H1 (cell line): ENCODE results near the gene DESI1. TPM values are rescaled to one million over a fixed set of nuclear protein-coding genes. Genes with fewer than 3 reads are reported as not detected.

Experiments used
- CTCF ChIA-PET: fragments of 300-600 bp; sonication (Branson Sonifier 250); formaldehyde crosslinking; loops from one replicate; lab custom pipeline; 2021; ENCODE audit not compliant: partially characterized antibody; lab: Charles Lee
- POLR2A ChIA-PET: fragments of 300-600 bp; sonication (Branson Sonifier 250); formaldehyde crosslinking; loops from one replicate; lab custom pipeline; 2021; ENCODE audit warnings: inconsistent platforms; ENCODE audit not compliant: partially characterized antibody; lab: Charles Lee
- DNase-seq, 2 experiments: peaks; one replicate each; pipeline versions ENCODE4 v3.0.0 to v3.0.0-alpha.2; 2010 to 2022; ENCODE audit warnings: low spot score in 2 of 2, low read depth in 1 of 2, mixed read lengths in 1 of 2
- FAIRE-seq: peaks from 2 replicates; lab custom pipeline; 2011; peaks lifted over from hg19 to GRCh38; lab: Jason Lieb, UNC
- H2AFZ ChIP-seq: 2 replicates; pipeline ENCODE4 v1.8.1; 2012; ENCODE audit warnings: low read length, inconsistent platforms
- H2AK5ac ChIP-seq: 2 replicates; pipeline ENCODE4 v1.6.1; 2013; ENCODE audit warnings: low read depth, low read length
- H2BK120ac ChIP-seq: replicated peaks from 2 replicates; pipeline ENCODE3; 2013; ENCODE audit warnings: low read depth, low read length, inconsistent platforms
- H2BK12ac ChIP-seq: 2 replicates; pipeline ENCODE4 v1.6.1; 2013; ENCODE audit warnings: low read depth, low read length
- H2BK15ac ChIP-seq: 2 replicates; pipeline ENCODE4 v1.6.1; 2013; ENCODE audit warnings: low read length
- H2BK20ac ChIP-seq: 2 replicates; pipeline ENCODE4 v1.6.1; 2013; ENCODE audit warnings: low read length
- H2BK5ac ChIP-seq: 2 replicates; pipeline ENCODE4 v1.6.1; 2013; ENCODE audit warnings: low read depth, low read length
- H3K14ac ChIP-seq: 2 replicates; pipeline ENCODE4 v1.6.1; 2013; ENCODE audit warnings: inconsistent platforms; ENCODE audit not compliant: insufficient read length
- H3K18ac ChIP-seq: 2 replicates; pipeline ENCODE4 v1.6.1; 2013; ENCODE audit warnings: low read length; ENCODE audit errors: extremely low read depth
- H3K23ac ChIP-seq: 2 replicates; pipeline ENCODE4 v1.6.1; 2013; ENCODE audit warnings: inconsistent platforms; ENCODE audit not compliant: insufficient read length
- H3K23me2 ChIP-seq: 2 replicates; pipeline ENCODE4 v1.6.1; 2013; ENCODE audit warnings: low read depth, low read length
- H3K27ac ChIP-seq: 2 replicates; pipeline ENCODE4 v1.6.1; 2011; ENCODE audit warnings: low read depth, low read length, inconsistent platforms
- H3K27me3 ChIP-seq, 4 experiments: replicated peaks in 1 of 4; 1 replicate in 1 of 4; 2 replicates in 3 of 4; pipeline versions ENCODE4 v1.6.1 to v1.8.1; 2011 to 2013; ENCODE audit warnings: low read length in 3 of 4, mild to moderate bottlenecking in 3 of 4, inconsistent platforms in 2 of 4, mixed read lengths in 2 of 4, moderate library complexity in 1 of 4; ENCODE audit not compliant: control insufficient read depth in 3 of 4, insufficient read depth in 3 of 4; ENCODE audit errors: extremely low read depth in 1 of 4
- H3K36me3 ChIP-seq, 4 experiments: 2 replicates each; pipeline versions ENCODE4 v1.6.1 to v1.8.1; 2011 to 2013; ENCODE audit warnings: mild to moderate bottlenecking in 4 of 4, low read length in 3 of 4, moderate library complexity in 2 of 4, control low read depth in 1 of 4, inconsistent platforms in 1 of 4; ENCODE audit not compliant: insufficient read depth in 4 of 4, control insufficient read depth in 2 of 4
- H3K4ac ChIP-seq: replicated peaks from 2 replicates; pipeline ENCODE3; 2013; ENCODE audit warnings: low read length, low read depth, mixed read lengths, inconsistent platforms; ENCODE audit not compliant: insufficient read length
- H3K4me1 ChIP-seq, 4 experiments: replicated peaks in 1 of 4; 1 replicate in 1 of 4; 2 replicates in 3 of 4; pipeline versions ENCODE4 v1.6.1 to v1.8.1; 2011 to 2013; ENCODE audit warnings: low read length in 3 of 4, inconsistent platforms in 2 of 4, mixed read lengths in 1 of 4; ENCODE audit not compliant: insufficient read depth in 4 of 4, control insufficient read depth in 3 of 4
- H3K4me2 ChIP-seq, 2 experiments: 2 replicates each; pipeline versions ENCODE4 v1.6.1 to v1.8.1; 2011 to 2013; ENCODE audit warnings: low read depth in 2 of 2, low read length in 2 of 2, control low read depth in 1 of 2, inconsistent platforms in 1 of 2, mild to moderate bottlenecking in 1 of 2; ENCODE audit not compliant: insufficient read depth in 1 of 2
- H3K4me3 ChIP-seq, 4 experiments: fragments of 200-600, 300-600 bp in 1 of 4; sonication (generic), shearing (Covaris generic), sonication (Bioruptor Twin) in 1 of 4; 2 replicates each; pipeline versions ENCODE4 v1.5.1 to v1.8.1; 2011 to 2016; ENCODE audit warnings: low read length in 4 of 4, low read depth in 3 of 4, control low read depth in 2 of 4, inconsistent platforms in 2 of 4, mild to moderate bottlenecking in 2 of 4, mixed read lengths in 1 of 4, moderate library complexity in 1 of 4; ENCODE audit not compliant: insufficient read depth in 2 of 4; ENCODE audit errors: extremely low read depth in 1 of 4
- H3K56ac ChIP-seq: replicated peaks from 2 replicates; pipeline ENCODE3; 2013; ENCODE audit warnings: low read depth, mild to moderate bottlenecking, mixed read lengths, low read length, inconsistent platforms; ENCODE audit not compliant: insufficient read length
- H3K79me1 ChIP-seq: 2 replicates; pipeline ENCODE4 v1.6.1; 2013; ENCODE audit warnings: low read depth, low read length, control low read depth
- H3K79me2 ChIP-seq, 2 experiments: 2 replicates each; pipeline versions ENCODE4 v1.6.1 to v1.8.1; 2012 to 2013; ENCODE audit warnings: low read length in 2 of 2, mild to moderate bottlenecking in 2 of 2, inconsistent platforms in 1 of 2; ENCODE audit not compliant: insufficient read depth in 2 of 2, control insufficient read depth in 1 of 2
- H3K9ac ChIP-seq, 4 experiments: replicated peaks in 1 of 4; 1 replicate in 1 of 4; 2 replicates in 3 of 4; pipeline versions ENCODE4 v1.6.1 to v1.8.1; 2011 to 2013; ENCODE audit warnings: low read depth in 3 of 4, low read length in 3 of 4, control low read depth in 2 of 4, mild to moderate bottlenecking in 2 of 4, moderate library complexity in 2 of 4, inconsistent platforms in 1 of 4; ENCODE audit errors: extremely low read depth in 1 of 4
- H3K9me3 ChIP-seq, 2 experiments: 2 replicates each; pipeline versions ENCODE4 v1.6.1 to v1.8.1; 2012 to 2013; ENCODE audit warnings: mild to moderate bottlenecking in 2 of 2, moderate library complexity in 2 of 2, control low read depth in 1 of 2, inconsistent platforms in 1 of 2, low read depth in 1 of 2, low read length in 1 of 2, mixed read lengths in 1 of 2; ENCODE audit not compliant: insufficient read depth in 2 of 2
- H4K20me1 ChIP-seq, 2 experiments: replicated peaks in 1 of 2; 2 replicates each; pipeline versions ENCODE3 to v1.8.1; 2011 to 2013; ENCODE audit warnings: inconsistent platforms in 2 of 2, low read length in 2 of 2, mild to moderate bottlenecking in 1 of 2; ENCODE audit not compliant: insufficient read depth in 2 of 2, control insufficient read depth in 1 of 2
- H4K5ac ChIP-seq: 2 replicates; pipeline ENCODE4 v1.6.1; 2013; ENCODE audit warnings: low read length, low read depth, mixed read lengths, inconsistent platforms; ENCODE audit not compliant: insufficient read length
- H4K8ac ChIP-seq: 2 replicates; pipeline ENCODE4 v1.8.0; 2013; ENCODE audit warnings: mild to moderate bottlenecking, moderate library complexity, low read length, inconsistent platforms; ENCODE audit not compliant: insufficient read depth; ENCODE audit errors: extremely low read depth
- H4K91ac ChIP-seq: replicated peaks from 2 replicates; pipeline ENCODE3; 2013; ENCODE audit warnings: low read length, mixed read lengths, inconsistent platforms; ENCODE audit not compliant: insufficient read length
- ATF3 ChIP-seq: IDR thresholded peaks from 2 replicates; pipeline ENCODE4 v1.6.1; 2011; ENCODE audit warnings: low read depth, mild to moderate bottlenecking, low read length; ENCODE audit not compliant: insufficient read depth
- BACH1 ChIP-seq: IDR thresholded peaks from 2 replicates; pipeline ENCODE4 v1.6.1; 2012; ENCODE audit warnings: low read length, improper control_type of control experiment
- FOSL1 ChIP-seq: IDR thresholded peaks from 2 replicates; pipeline ENCODE4 v1.6.1; 2011; ENCODE audit warnings: mild to moderate bottlenecking, low read depth, low read length, moderate library complexity; ENCODE audit not compliant: insufficient read depth
- KDM4A ChIP-seq: IDR thresholded peaks from one replicate; pipeline ENCODE4 v1.7.1; 2012; ENCODE audit warnings: low read depth, mild to moderate bottlenecking, moderate library complexity, low read length, inconsistent platforms; ENCODE audit not compliant: severe bottlenecking
- NANOG ChIP-seq: IDR thresholded peaks from 2 replicates; pipeline ENCODE4 v1.6.1; 2011; ENCODE audit warnings: low read length, low read depth, mild to moderate bottlenecking, inconsistent platforms; ENCODE audit not compliant: insufficient read depth, poor library complexity, severe bottlenecking
- RAD21 ChIP-seq, 2 experiments: IDR thresholded peaks in 1 of 2; conservative IDR thresholded peaks in 1 of 2; 2 replicates each; pipeline ENCODE4 v1.6.1; 2011; ENCODE audit warnings: low read depth in 2 of 2, low read length in 2 of 2, improper control_type of control experiment in 1 of 2, inconsistent platforms in 1 of 2, mild to moderate bottlenecking in 1 of 2, moderate library complexity in 1 of 2
- SRF ChIP-seq: IDR thresholded peaks from 2 replicates; pipeline ENCODE4 v1.6.1; 2011; ENCODE audit warnings: mild to moderate bottlenecking, low read depth, low read length, moderate library complexity
- TEAD4 ChIP-seq: IDR thresholded peaks from 2 replicates; pipeline ENCODE4 v1.6.1; 2012; ENCODE audit warnings: low read depth, low read length, inconsistent platforms, mixed read lengths
- WGBS, 2 experiments: shearing (Covaris generic) in 1 of 2; methylation state at CpG; one replicate each; pipeline versions ENCODE4 v1.1.6 to v1.1.7; 2013 to 2015; ENCODE audit warnings: low lambda C conversion rate in 2 of 2, mixed read lengths in 2 of 2, inconsistent platforms in 1 of 2, low coverage in 1 of 2, missing lambda C conversion rate in 1 of 2; ENCODE audit not compliant: insufficient replicate concordance in 2 of 2, insufficient coverage in 1 of 2, insufficient read length in 1 of 2; ENCODE audit errors: extremely low coverage in 1 of 2, missing lambda C conversion rate in 1 of 2; 5-methylcytosine and 5-hydroxymethylcytosine counted together
- polyA plus RNA-seq, 7 experiments: library from polyadenylated mRNA; depleted of rRNA in 3 of 7; stranded (reverse) in 5 of 7; unstranded in 2 of 7; fragments of >200 nt in 5 of 7; fragments of 200-250 nt in 2 of 7; gene quantifications; 1 replicate in 5 of 7; 2 replicates in 1 of 7; 4 replicates in 1 of 7; pipeline versions ENCODE4 v1.2.1 to v1.2.3, GENCODE V29; 2011 to 2013; ENCODE audit warnings: missing spikeins in 2 of 7, mixed read lengths in 2 of 7
- total RNA-seq: library from RNA; stranded (reverse); fragmentation: NEBNext Ultra II Directional; extraction: Animal tissue kit (Norgen Biotek cat#: 25700); gene quantifications from 2 replicates; pipeline ENCODE4 v1.2.1, GENCODE V29; 2021
- TF ChIP-seq, protein P1 (sequence below): IDR thresholded peaks from 2 replicates; pipeline ENCODE4 v1.6.1; 2012; ENCODE audit warnings: inconsistent platforms
- TF ChIP-seq, protein P2 (sequence below), 3 experiments: IDR thresholded peaks; 1 replicate in 2 of 3; 2 replicates in 1 of 3; pipeline versions ENCODE4 v1.5.1 to v1.6.1; 2011; ENCODE audit warnings: low read length in 3 of 3, mild to moderate bottlenecking in 3 of 3, inconsistent platforms in 2 of 3, low read depth in 1 of 3, moderate library complexity in 1 of 3; ENCODE audit not compliant: insufficient read depth in 1 of 3; ENCODE audit errors: control extremely low read depth in 1 of 3

The DESI1 gene
- total and polyA plus RNA-seq, 2 of the 8 experiments (the other 6 are each of a cell fraction or from before 2014, with no cell fraction given) = 27.6 to 34.3 TPM

DNA sequence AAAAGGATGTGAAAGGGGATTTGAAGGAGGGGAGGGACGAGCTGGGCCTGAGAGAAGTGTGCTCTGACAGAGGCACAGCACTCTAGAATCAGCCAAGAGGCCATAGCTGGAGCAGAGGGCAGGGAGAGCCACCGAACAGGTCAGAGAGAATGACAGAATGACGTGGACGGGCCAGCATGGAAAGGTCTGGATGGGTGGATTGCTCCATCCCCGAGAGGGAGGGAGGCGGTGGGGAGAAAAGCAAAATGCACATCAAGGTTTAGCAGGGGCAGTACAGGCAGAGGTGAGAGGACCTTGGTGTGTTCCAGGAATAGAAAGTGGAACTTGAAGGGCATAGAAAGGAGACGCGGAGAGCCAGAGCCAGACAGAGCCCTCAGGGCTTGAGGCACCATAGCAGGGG is 38.1 kb downstream of the DESI1 start:
- Histone ChIP-seq H3K4me1 (no peaks in the 10 kb centered on the region; a peak in 1 of 7 replicates), H2AFZ (no peak overlapping the region), H3K27me3 (no peaks in the 10 kb centered on the region), H3K36me3 (no peaks in the 10 kb centered on the region), H3K23ac (no peak overlapping the region), H2BK12ac (no peak overlapping the region), H2BK20ac (no peak overlapping the region), H3K79me2 (no peaks in the 10 kb centered on the region), H3K4me2 (no peak overlapping the region), H4K8ac (no peak overlapping the region), H2BK15ac (no peak overlapping the region), H4K20me1 (peaks cover 0 to 7% of the 10 kb centered on the region in 2 experiments), H3K9me3 (no peaks in the 10 kb centered on the region), H3K79me1 (no peaks in the 10 kb centered on the region; the same call in 1 of the 2 replicates), H3K18ac (no peak overlapping the region), H3K23me2 (no peaks in the 10 kb centered on the region), H2AK5ac (no peak overlapping the region), H3K56ac (no peak overlapping the region), H2BK120ac (no peak overlapping the region), H2BK5ac (no peak overlapping the region), H3K4ac (no peak overlapping the region), H3K27ac (no peak overlapping the region), H3K14ac (no peak overlapping the region), H4K5ac (no peak overlapping the region), H4K91ac (no peak overlapping the region), H3K4me3 (no peak overlapping the region), H3K9ac (no peak overlapping the region)
- DNase-seq (no peak), FAIRE-seq (no peak)
- POLR2A ChIA-PET = interaction anchor here (1.0 kb wide), 1 partner anchor 14 kb away, joined by 3 read pairs; no protein-coding TSS in a partner anchor
- CTCF ChIA-PET = interaction anchor here (0.5 to 8.6 kb wide), 3 partner anchors 17 to 36 kb away, joined by 4 to 169 read pairs (median 164); partner anchors contain the start of gene CSDC2
- WGBS, 2 experiments = 91% methylated on average over 8 of the region's 8 CpGs; no CpG with 5 or more reads in 1 of the 2 experiments
- TF ChIP-seq RAD21 (IDR thresholded peaks at IDR 0.05 in 1 of 2, conservative IDR thresholded peaks at IDR 0.05 in 1 of 2; ENCODE audit: low read depth in 2 of 2, low read length in 2 of 2) = no peak
- no peak for TF ChIP-seq NANOG
- TF ChIP-seq BACH1 = no peak
- TF ChIP-seq FOSL1 = no peak
- TF ChIP-seq KDM4A = no peak
- no peak for TF ChIP-seq SRF
- TF ChIP-seq, protein P1, sequence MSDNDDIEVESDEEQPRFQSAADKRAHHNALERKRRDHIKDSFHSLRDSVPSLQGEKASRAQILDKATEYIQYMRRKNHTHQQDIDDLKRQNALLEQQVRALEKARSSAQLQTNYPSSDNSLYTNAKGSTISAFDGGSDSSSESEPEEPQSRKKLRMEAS = no peak
- no peak for TF ChIP-seq TEAD4
- TF ChIP-seq, protein P2, sequence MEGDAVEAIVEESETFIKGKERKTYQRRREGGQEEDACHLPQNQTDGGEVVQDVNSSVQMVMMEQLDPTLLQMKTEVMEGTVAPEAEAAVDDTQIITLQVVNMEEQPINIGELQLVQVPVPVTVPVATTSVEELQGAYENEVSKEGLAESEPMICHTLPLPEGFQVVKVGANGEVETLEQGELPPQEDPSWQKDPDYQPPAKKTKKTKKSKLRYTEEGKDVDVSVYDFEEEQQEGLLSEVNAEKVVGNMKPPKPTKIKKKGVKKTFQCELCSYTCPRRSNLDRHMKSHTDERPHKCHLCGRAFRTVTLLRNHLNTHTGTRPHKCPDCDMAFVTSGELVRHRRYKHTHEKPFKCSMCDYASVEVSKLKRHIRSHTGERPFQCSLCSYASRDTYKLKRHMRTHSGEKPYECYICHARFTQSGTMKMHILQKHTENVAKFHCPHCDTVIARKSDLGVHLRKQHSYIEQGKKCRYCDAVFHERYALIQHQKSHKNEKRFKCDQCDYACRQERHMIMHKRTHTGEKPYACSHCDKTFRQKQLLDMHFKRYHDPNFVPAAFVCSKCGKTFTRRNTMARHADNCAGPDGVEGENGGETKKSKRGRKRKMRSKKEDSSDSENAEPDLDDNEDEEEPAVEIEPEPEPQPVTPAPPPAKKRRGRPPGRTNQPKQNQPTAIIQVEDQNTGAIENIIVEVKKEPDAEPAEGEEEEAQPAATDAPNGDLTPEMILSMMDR (IDR thresholded peaks at IDR 0.05; ENCODE audit: control extremely low read depth in 1 of 3, insufficient read depth in 1 of 3, low read depth in 1 of 3, low read length in 3 of 3) = no peak
- TF ChIP-seq ATF3 = no peak
